T-helper 2 cell treated with Interferon-gamma antibody and Interleukin-4, amounts not matched to agents 100 ng/mL and 5 ng/mL, for 36 hours (primary cell): Measurements from ENCODE around the gene SLX9. TPM values are rescaled to one million over a fixed set of nuclear protein-coding genes. Genes with fewer than 3 reads are reported as not detected.

Experiments
- intact Hi-C: fragments of 100-400 bp; cut with micrococcal nuclease; formaldehyde crosslinking; loops from one replicate; pipeline ENCODE4 v1.15.1; 2023
- total RNA-seq: library from RNA; stranded (reverse); gene quantifications from 2 replicates; pipeline ENCODE4 v1.2.3, GENCODE V29; 2022

The SLX9 gene
- total RNA-seq, 1 donor from 2014 or later, result 48.2 TPM

GRCh38 chr21:44943686-44944550, 4.1 kb downstream of the SLX9 start:
- intact Hi-C loops, result loop anchor here (10.0 kb wide), 1 partner anchor 351 kb away; no protein-coding TSS in a partner anchor

- intact Hi-C loops, result loop anchor here (10.0 kb wide), 1 partner anchor 350 kb away; no protein-coding TSS in a partner anchor
Measured at GRCh38 chr21:44944596-44944995, 4.8 kb downstream of the SLX9 start.

GRCh38 chr21:44946254-44947041, 6.6 kb downstream of the SLX9 start:
- intact Hi-C loops, result loop anchor here (10.0 kb wide), 1 partner anchor 348 kb away; no protein-coding TSS in a partner anchor

- intact Hi-C loops, result loop anchor here (10.0 kb wide), 1 partner anchor 347 kb away; no protein-coding TSS in a partner anchor
Measured at GRCh38 chr21:44947111-44947929, 7.5 kb downstream of the SLX9 start.

- intact Hi-C loops, result loop anchor here (10.0 kb wide), 1 partner anchor 347 kb away; no protein-coding TSS in a partner anchor
Measured at GRCh38 chr21:44947930-44948331, 8.1 kb downstream of the SLX9 start.

- intact Hi-C loops, result loop anchor here (1.0 to 10.0 kb wide), 3 partner anchors 180 to 346 kb away; no protein-coding TSS in a partner anchor
Measured at GRCh38 chr21:44948426-44949120, 8.7 kb downstream of the SLX9 start.

GRCh38 chr21:44949161-44949778, 9.4 kb downstream of the SLX9 start:
- intact Hi-C loops, result loop anchor here (1.0 to 10.0 kb wide), 3 partner anchors 179 to 346 kb away; no protein-coding TSS in a partner anchor

GRCh38 chr21:44949779-44950198, 10.0 kb downstream of the SLX9 start:
- intact Hi-C loops, result loop anchor here (1.0 to 10.0 kb wide), 3 partner anchors 179 to 345 kb away; no protein-coding TSS in a partner anchor

- intact Hi-C loops, result no loop called here
Measured at GRCh38 chr21:44950351-44950750, 10.5 kb downstream of the SLX9 start.

- intact Hi-C loops, result no loop called here
Measured at GRCh38 chr21:44951186-44951915, 11.5 kb downstream of the SLX9 start.

GRCh38 chr21:44952116-44952928, 12.5 kb downstream of the SLX9 start:
- intact Hi-C loops, result no loop called here

- intact Hi-C loops, result no loop called here
Measured at GRCh38 chr21:44952929-44953627, 13.2 kb downstream of the SLX9 start.

- intact Hi-C loops, result no loop called here
Measured at GRCh38 chr21:44953628-44954021, 13.8 kb downstream of the SLX9 start.

GRCh38 chr21:44954281-44954771, 14.5 kb downstream of the SLX9 start:
- intact Hi-C loops, result no loop called here

GRCh38 chr21:44955141-44955797, 15.4 kb downstream of the SLX9 start:
- intact Hi-C loops, result no loop called here

- intact Hi-C loops, result no loop called here
Measured at GRCh38 chr21:44955798-44956175, 16.0 kb downstream of the SLX9 start.
